ENCODE measurements around the gene TPD52L1.

TPD52L1 gene

GRCh38 chr6:125312950-125313349, 159.4 kb downstream of the TPD52L1 start:
- DNase-seq: no peak

Measured in NCI-H1105 (cell line).